ENCODE measurements around the gene KCNH2. TPM values are rescaled to one million over a fixed set of nuclear protein-coding genes. Genes with fewer than 3 reads are reported as not detected.

Gene KCNH2
- total and polyA plus RNA-seq, 2 of the 8 experiments (the other 6 are each of a cell fraction or from before 2014, with no cell fraction given), result 8.0 to 15.0 TPM

DNA sequence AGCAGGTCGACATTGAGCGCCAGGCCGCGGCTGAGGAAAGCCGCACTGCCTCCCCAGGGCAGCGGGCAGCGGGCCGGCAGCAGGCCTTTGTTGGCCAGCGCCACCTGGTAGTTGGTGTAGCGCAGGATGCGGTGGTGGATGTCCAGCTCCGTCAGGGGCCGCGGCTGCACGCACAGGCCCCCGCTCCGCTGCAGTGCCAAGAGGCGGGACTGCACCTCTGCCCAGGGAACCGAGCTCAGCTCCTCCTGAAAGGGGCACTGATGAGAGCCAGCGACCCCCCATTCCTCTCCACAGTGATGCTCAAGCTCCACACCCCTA lies 41.0 kb upstream of the KCNH2 start (continued):
- no peak for TF ChIP-seq NANOG (IDR thresholded peaks at IDR 0.05; ENCODE audit: insufficient read depth, low read depth, low read length, poor library complexity, severe bottlenecking)

All from H1 (cell line).